Karpas-422 (cell line): ENCODE measurements around the gene LRCH4. TPM values are rescaled to one million over a fixed set of nuclear protein-coding genes. Genes with fewer than 3 reads are reported as not detected.

Experiments used
- DNase-seq: peaks from one replicate; pipeline ENCODE4 v3.0.0-alpha.2; 2015
- H2AFZ ChIP-seq: fragments of 200-600 bp; sonication (generic); 2 replicates; pipeline ENCODE4 v1.6.1; 2014; ENCODE audit warnings: antibody characterized with exemption, low read length, mixed read lengths
- H3K27ac ChIP-seq: fragments of 200-600 bp; sonication (generic); 2 replicates; pipeline ENCODE4 v1.5.1; 2014; ENCODE audit warnings: mild to moderate bottlenecking, low read length, moderate library complexity
- H3K27me3 ChIP-seq: fragments of 200-600 bp; sonication (generic); 2 replicates; pipeline ENCODE4 v1.6.1; 2014; ENCODE audit warnings: low read length, mixed read lengths
- H3K36me3 ChIP-seq: fragments of 200-600 bp; sonication (generic); 2 replicates; pipeline ENCODE4 v1.6.1; 2014; ENCODE audit warnings: low read length, mixed read lengths; ENCODE audit not compliant: insufficient read depth
- H3K4me1 ChIP-seq: fragments of 200-600 bp; sonication (generic); 2 replicates; pipeline ENCODE4 v1.6.1; 2014; ENCODE audit warnings: mild to moderate bottlenecking, low read length, mixed read lengths
- H3K4me2 ChIP-seq: fragments of 200-600 bp; sonication (generic); 2 replicates; pipeline ENCODE4 v1.6.1; 2014; ENCODE audit warnings: low read length, low read depth, mild to moderate bottlenecking; ENCODE audit not compliant: poor library complexity, severe bottlenecking
- H3K4me3 ChIP-seq: fragments of 200-600 bp; sonication (generic); 2 replicates; pipeline ENCODE4 v1.5.1; 2014; ENCODE audit warnings: mild to moderate bottlenecking, antibody characterized with exemption, low read length, mixed read lengths
- H3K79me2 ChIP-seq: fragments of 200-600 bp; sonication (generic); 2 replicates; pipeline ENCODE4 v1.6.1; 2014; ENCODE audit warnings: mild to moderate bottlenecking, low read length, mixed read lengths
- H3K9ac ChIP-seq: fragments of 200-600 bp; sonication (generic); 2 replicates; pipeline ENCODE4 v1.6.0; 2014; ENCODE audit warnings: low read length
- H3K9me2 ChIP-seq: fragments of 200-600 bp; sonication (generic), shearing (Covaris generic); replicated peaks from 2 replicates; pipeline ENCODE4 v1.6.0; 2014; ENCODE audit warnings: mild to moderate bottlenecking, low read length, moderate library complexity; ENCODE audit not compliant: insufficient read depth
- H3K9me3 ChIP-seq: fragments of 300-700, 200-600 bp; sonication (generic); 2 replicates; pipeline ENCODE4 v1.6.1; 2014; ENCODE audit warnings: low read length, mixed read lengths
- H4K20me1 ChIP-seq: fragments of 200-600 bp; sonication (generic); 2 replicates; pipeline ENCODE4 v1.6.1; 2014; ENCODE audit warnings: mild to moderate bottlenecking, antibody characterized with exemption, low read length, low read depth; ENCODE audit not compliant: insufficient read depth
- total RNA-seq: library from RNA; depleted of rRNA; stranded (reverse); fragments of >200 nt; shearing (Covaris generic); gene quantifications from 2 replicates; pipeline ENCODE4 v1.2.3, GENCODE V29; 2014; ENCODE audit warnings: low replicate concordance

LRCH4 gene
- total RNA-seq, 1 experiment from 2014 or later, result 11.9 TPM

DNA sequence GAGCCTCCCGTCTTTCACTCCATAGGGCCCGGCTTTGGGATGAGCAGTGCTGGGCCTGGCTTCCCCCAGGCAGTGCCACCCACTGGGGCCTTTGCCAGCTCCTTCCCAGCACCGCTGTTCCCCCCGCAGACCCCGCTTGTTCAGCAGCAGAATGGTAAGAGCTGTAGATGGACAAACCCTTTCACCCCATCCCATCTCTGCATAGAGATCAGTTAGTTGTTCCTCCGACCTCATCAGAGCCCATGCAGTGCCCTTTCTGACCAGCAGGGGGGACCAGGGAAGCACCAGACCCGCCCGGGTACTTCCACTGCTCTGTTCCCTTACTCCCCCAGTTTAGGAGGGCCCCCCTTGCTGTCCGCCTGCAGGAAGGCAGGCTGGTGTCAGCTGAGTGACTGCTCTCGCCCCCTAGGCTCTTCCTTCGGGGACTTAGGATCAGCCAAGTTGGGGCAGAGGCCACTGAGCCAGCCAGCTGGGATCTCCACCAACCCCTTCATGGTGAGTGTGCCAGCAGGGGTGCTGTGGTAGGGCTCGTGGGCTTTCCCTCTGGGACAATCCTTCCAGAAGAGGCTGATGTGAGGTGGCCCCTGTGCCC is 22.0 kb downstream of the LRCH4 start:
- Histone ChIP-seq H3K27ac (no peak overlapping the region), H4K20me1 (no peaks in the 10 kb centered on the region), H3K9ac (no peak overlapping the region), H3K4me1 (peaks cover 17% of the 10 kb centered on the region), H3K9me2 (no peaks in the 10 kb centered on the region), H3K4me3 (no peak overlapping the region), H3K9me3 (no peaks in the 10 kb centered on the region), H3K27me3 (no peaks in the 10 kb centered on the region), H2AFZ (no peak overlapping the region), H3K4me2 (no peak overlapping the region), H3K79me2 (no peaks in the 10 kb centered on the region), H3K36me3 (no peaks in the 10 kb centered on the region)
- peak; percentile 92 for DNase-seq

DNA sequence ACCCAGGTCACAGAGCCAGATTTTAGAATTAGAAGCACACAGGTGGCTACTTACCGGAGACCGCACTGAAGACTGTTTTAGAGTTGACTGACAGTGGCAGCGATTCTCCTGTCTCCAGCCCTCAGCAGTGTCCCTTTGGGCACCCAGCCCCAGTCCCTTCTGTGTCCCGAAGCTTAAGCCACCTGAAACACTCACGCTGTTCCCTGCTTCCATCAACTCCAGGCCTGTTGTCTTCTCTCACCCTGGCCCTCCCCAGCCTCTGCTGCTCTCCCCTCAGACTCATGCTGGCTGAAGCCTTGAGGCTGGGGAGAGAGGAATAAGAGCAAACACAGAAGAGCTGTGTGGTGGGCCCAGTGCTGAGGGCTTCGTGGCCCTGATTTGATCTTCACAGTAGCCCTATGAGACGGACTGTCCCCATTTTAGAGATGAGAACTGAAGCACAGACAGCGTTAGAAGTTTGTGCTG is 22.8 kb downstream of the LRCH4 start:
- H3K79me2 ChIP-seq, result no peaks in the 10 kb centered on the region
- no peak overlapping the region for H3K4me3 ChIP-seq

DNA sequence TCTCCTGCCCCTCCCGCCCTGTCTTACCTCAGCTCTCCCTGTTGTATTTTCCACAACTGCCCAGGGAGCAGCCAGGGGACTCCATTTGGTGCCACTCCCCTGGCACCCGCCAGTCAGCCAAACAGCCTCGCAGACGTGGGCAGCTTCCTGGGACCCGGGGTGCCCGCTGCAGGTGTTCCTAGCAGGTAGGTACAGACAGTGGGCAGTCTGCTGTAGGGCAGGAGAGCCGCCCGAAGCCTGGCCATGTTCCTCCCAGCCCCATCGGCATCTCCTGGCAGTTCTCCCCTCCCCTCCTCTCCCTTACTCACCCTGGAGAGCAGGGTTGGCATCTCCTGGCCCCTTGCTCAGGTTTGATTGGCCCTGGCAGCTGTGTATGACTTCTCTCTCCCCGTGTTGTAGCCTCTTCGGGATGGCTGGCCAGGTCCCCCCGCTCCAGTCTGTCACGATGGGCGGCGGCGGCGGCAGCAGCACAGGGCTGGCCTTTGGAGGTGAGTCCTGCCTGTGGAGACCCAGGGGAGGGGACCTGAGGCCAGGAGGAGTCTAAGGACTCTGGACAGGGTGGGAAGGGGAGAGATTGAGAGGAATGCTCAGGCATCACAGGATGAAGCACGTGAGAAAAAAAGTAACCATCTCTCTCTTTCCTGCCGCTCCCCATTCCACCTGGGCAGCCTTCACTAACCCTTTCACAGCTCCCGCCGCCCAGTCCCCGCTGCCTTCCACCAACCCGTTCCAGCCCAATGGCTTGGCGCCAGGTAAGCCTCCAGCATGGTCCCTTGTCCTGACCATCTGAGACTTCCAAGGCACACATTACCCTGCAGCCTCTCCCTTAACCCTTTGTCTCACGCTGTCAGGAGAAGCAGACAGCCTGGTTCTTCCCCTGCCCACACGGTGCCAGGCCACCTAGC is 23.5 kb downstream of the LRCH4 start:
- peaks cover 5% of the 10 kb centered on the region for H3K4me1 ChIP-seq

More for the DNA sequence above, 22.8 kb downstream of the LRCH4 start:
- Histone ChIP-seq H3K9ac (no peak overlapping the region), H3K36me3 (no peaks in the 10 kb centered on the region), H3K27me3 (no peaks in the 10 kb centered on the region), H2AFZ (no peak overlapping the region), H4K20me1 (no peaks in the 10 kb centered on the region), H3K9me2 (no peaks in the 10 kb centered on the region), H3K9me3 (no peaks in the 10 kb centered on the region), H3K27ac (no peak overlapping the region), H3K4me1 (peaks cover 12% of the 10 kb centered on the region), H3K4me2 (no peak overlapping the region)
- DNase-seq, result no peak

DNA sequence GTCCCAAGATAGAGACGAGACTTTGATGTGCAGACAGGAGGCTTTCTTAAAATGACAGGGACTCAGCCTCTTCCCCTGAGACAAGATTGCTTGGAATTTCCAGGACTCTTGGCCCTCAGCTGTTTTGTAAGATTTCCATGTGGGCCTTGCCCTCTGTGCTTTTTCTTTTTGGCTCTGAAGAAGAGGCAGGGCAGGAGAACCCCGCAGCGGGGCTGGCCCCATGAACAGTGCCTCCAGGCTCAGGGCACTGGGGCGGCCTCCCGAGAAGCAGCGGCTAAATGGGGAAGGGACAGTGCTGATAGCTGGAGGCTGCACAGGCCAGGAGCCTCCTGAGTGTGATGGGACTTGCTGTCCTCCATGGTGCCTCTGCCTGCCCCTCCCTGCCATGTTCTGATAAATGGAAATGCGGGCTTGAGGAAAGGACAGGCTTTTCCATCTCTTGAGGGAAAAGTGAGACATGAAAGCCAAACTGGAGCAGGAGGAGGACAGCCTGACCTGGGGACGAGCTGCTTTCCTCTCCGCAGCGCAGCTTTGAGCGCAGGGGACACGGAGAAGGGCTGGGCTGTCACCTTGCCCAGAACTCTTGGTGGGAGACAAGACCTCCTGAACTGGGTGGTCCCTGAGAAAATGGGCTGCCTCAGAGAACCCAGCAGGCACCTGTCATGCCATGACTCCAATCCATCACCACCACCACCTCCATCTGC is 24.3 kb downstream of the LRCH4 start:
- Histone ChIP-seq H4K20me1 (no peaks in the 10 kb centered on the region), H3K27ac (no peak overlapping the region), H3K27me3 (no peaks in the 10 kb centered on the region), H3K4me1 (no peaks in the 10 kb centered on the region), H2AFZ (no peak overlapping the region), H3K9ac (no peak overlapping the region), H3K9me2 (no peaks in the 10 kb centered on the region), H3K36me3 (no peaks in the 10 kb centered on the region), H3K4me2 (no peak overlapping the region), H3K9me3 (no peaks in the 10 kb centered on the region), H3K4me3 (no peak overlapping the region), H3K79me2 (no peaks in the 10 kb centered on the region)
- no peak for DNase-seq

More for the DNA sequence above, 23.5 kb downstream of the LRCH4 start:
- H2AFZ ChIP-seq, result no peak overlapping the region
- no peaks in the 10 kb centered on the region for H3K9me2 ChIP-seq
- no peak overlapping the region for H3K4me2 ChIP-seq
- no peak overlapping the region for H3K9ac ChIP-seq
- no peaks in the 10 kb centered on the region for H3K27me3 ChIP-seq
- no peaks in the 10 kb centered on the region for H3K79me2 ChIP-seq
- no peaks in the 10 kb centered on the region for H3K9me3 ChIP-seq
- no peaks in the 10 kb centered on the region for H3K36me3 ChIP-seq
- no peak for DNase-seq
- no peaks in the 10 kb centered on the region for H4K20me1 ChIP-seq
- no peak overlapping the region for H3K4me3 ChIP-seq
- H3K27ac ChIP-seq, result no peak overlapping the region

DNA sequence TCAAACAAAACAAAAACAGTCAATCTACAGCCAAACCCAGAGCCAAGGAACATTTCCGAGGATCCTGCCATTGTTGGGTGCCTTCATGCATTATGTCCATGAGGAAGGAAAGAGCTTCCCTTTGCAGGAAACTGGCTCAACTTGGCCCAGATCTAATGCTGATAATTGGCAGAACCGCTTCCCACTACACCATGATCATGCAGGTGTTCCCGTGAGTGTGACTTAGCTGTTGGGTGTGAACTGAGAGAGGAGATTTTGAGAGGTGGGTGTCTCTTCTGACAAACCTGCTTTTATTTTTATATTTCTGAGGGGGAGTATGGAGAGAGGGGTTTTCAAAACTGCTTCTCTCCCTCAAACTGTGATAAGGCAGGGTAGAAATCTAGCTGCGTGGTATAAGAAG is 26.8 kb downstream of the LRCH4 start:
- no peak overlapping the region for H3K4me2 ChIP-seq

DNA sequence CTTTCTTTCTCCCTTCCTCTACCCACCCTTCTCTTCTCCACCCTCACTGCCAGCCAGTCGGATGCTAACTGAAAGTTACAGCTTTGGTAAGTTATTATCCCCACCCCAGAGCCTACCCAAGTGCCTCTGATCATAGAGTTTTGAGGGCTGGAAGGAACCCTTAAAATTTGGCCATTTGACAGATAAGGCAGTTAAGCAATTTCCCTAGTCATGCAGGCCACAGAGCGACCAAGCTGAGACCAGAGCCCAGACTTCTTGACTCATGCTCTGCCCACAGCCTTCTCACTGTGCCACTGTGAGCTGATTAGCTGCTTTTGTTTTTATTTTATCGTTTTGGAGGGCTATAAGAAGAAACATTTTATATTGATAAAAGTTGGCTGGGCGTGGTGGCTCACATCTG is 29.4 kb downstream of the LRCH4 start:
- H3K9ac ChIP-seq, result no peak overlapping the region
- H3K79me2 ChIP-seq, result no peaks in the 10 kb centered on the region
- H3K36me3 ChIP-seq, result no peaks in the 10 kb centered on the region
- no peaks in the 10 kb centered on the region for H4K20me1 ChIP-seq
- H3K9me3 ChIP-seq, result no peaks in the 10 kb centered on the region
- H3K27me3 ChIP-seq, result no peaks in the 10 kb centered on the region
- H3K4me3 ChIP-seq, result no peak overlapping the region
- no peaks in the 10 kb centered on the region for H3K4me1 ChIP-seq
- H3K27ac ChIP-seq, result no peak overlapping the region
- H3K4me2 ChIP-seq, result no peak overlapping the region
- H3K9me2 ChIP-seq, result no peaks in the 10 kb centered on the region
- no peak for DNase-seq
- no peak overlapping the region for H2AFZ ChIP-seq

More for the DNA sequence above, 26.8 kb downstream of the LRCH4 start:
- Histone ChIP-seq H3K9me2 (no peaks in the 10 kb centered on the region), H3K4me1 (no peaks in the 10 kb centered on the region), H3K9ac (no peak overlapping the region), H3K4me3 (no peak overlapping the region), H3K27ac (no peak overlapping the region), H3K27me3 (no peaks in the 10 kb centered on the region), H3K79me2 (no peaks in the 10 kb centered on the region), H2AFZ (no peak overlapping the region), H4K20me1 (no peaks in the 10 kb centered on the region), H3K9me3 (no peaks in the 10 kb centered on the region), H3K36me3 (no peaks in the 10 kb centered on the region)
- DNase-seq, result no peak

DNA sequence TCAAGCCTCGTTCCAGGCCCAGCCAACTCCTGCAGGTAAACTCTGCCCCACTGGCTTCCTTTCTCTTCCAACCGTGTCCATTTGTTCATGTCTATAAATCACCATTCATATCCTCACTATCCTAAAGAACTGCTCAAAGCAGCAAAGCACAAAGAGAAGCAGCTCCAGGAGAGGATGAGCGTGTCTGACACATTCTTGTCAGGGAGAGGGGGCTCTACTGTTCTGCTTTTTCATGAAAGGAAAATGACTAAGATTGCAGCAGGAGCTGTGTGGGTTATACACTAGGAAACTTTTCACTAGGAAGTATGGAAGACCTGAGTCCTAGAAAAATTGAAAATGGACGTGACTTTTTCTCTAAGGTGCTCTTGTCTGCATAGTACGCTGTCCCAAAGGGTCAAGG is 30.2 kb downstream of the LRCH4 start:
- DNase-seq, result no peak
- Histone ChIP-seq H3K27me3 (no peaks in the 10 kb centered on the region), H3K79me2 (no peaks in the 10 kb centered on the region), H3K36me3 (no peaks in the 10 kb centered on the region), H3K27ac (no peak overlapping the region), H2AFZ (no peak overlapping the region), H3K9me3 (no peaks in the 10 kb centered on the region), H3K4me2 (no peak overlapping the region), H3K4me3 (no peak overlapping the region), H3K9ac (no peak overlapping the region), H4K20me1 (no peaks in the 10 kb centered on the region), H3K4me1 (no peaks in the 10 kb centered on the region), H3K9me2 (no peaks in the 10 kb centered on the region)

DNA sequence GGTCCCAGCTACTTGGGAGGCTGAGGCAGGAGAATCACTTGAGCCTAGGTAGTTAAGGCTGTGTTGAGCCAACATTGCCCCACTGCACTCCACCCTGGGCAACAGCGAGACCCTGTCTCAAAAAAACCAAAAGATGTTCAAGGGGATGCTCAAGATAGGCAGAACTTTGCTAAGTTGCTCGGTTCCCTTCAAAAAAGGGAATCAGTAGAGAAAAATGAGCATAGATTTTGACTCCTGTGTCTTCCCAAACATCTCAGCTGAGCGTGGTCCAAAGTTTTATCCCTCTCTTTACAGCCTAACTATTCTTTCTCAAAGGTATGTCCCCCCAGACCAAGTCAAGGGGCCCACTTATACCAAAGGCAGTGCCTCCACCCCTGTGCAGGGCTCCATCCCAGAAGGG is 32.9 kb downstream of the LRCH4 start:
- Histone ChIP-seq H3K27ac (no peak overlapping the region), H3K79me2 (no peaks in the 10 kb centered on the region), H3K9ac (no peak overlapping the region), H3K9me2 (no peaks in the 10 kb centered on the region), H3K4me1 (peaks cover 10% of the 10 kb centered on the region), H3K4me3 (no peak overlapping the region), H3K4me2 (no peak overlapping the region), H3K27me3 (no peaks in the 10 kb centered on the region), H2AFZ (no peak overlapping the region), H4K20me1 (no peaks in the 10 kb centered on the region), H3K9me3 (no peaks in the 10 kb centered on the region), H3K36me3 (peaks cover 4% of the 10 kb centered on the region; the same call in 1 of the 2 replicates)
- no peak for DNase-seq
